Stimulated activated CD4-positive, alpha-beta T cell treated with anti-CD3 and anti-CD28 coated beads, TNF-alpha, amount 100 ng/mL, for 24 hours (primary cell): ENCODE measurements around the gene SLC6A1.

Source experiments
- DNase-seq, 3 experiments: peaks; one replicate each; pipeline ENCODE4 v3.0.0-alpha.2; 2020; ENCODE audit warnings: low read depth in 3 of 3

Gene SLC6A1

GRCh38 chr3:11019116-11019819 lies 26.7 kb downstream of the SLC6A1 start:
- no peak for DNase-seq

- DNase-seq: no peak
These were observed 28.2 kb downstream of the SLC6A1 start for GRCh38 chr3:11020764-11021163.

GRCh38 chr3:11021611-11022011 lies 29.1 kb downstream of the SLC6A1 start:
- no peak for DNase-seq

- no peak for DNase-seq
These were observed 29.6 kb downstream of the SLC6A1 start for GRCh38 chr3:11022115-11022514.

GRCh38 chr3:11024181-11024580 lies 31.6 kb downstream of the SLC6A1 start:
- no peak for DNase-seq

- DNase-seq: no peak
These were observed 37.4 kb downstream of the SLC6A1 start for GRCh38 chr3:11029948-11030347.

GRCh38 chr3:11033871-11034270 lies 41.3 kb downstream of the SLC6A1 start:
- no peak for DNase-seq

GRCh38 chr3:11034309-11034985 lies 41.9 kb downstream of the SLC6A1 start:
- no peak for DNase-seq

GRCh38 chr3:11035757-11036505 lies 43.4 kb downstream of the SLC6A1 start:
- no peak for DNase-seq

- no peak for DNase-seq
These were observed 44.8 kb downstream of the SLC6A1 start for GRCh38 chr3:11037241-11037873.

- no peak for DNase-seq
These were observed 45.4 kb downstream of the SLC6A1 start for GRCh38 chr3:11037976-11038375.

GRCh38 chr3:11045536-11045935 lies 53.0 kb downstream of the SLC6A1 start:
- DNase-seq: no peak

GRCh38 chr3:11047500-11047899 lies 55.0 kb downstream of the SLC6A1 start:
- no peak for DNase-seq

GRCh38 chr3:11050666-11051323 lies 58.2 kb downstream of the SLC6A1 start:
- DNase-seq: no peak

- no peak for DNase-seq
These were observed 61.5 kb downstream of the SLC6A1 start for GRCh38 chr3:11053926-11054503.

- no peak for DNase-seq
These were observed 62.3 kb downstream of the SLC6A1 start for GRCh38 chr3:11054739-11055438.

- DNase-seq: no peak
These were observed 62.9 kb downstream of the SLC6A1 start for GRCh38 chr3:11055496-11055895.

- DNase-seq: no peak
These were observed 64.0 kb downstream of the SLC6A1 start for GRCh38 chr3:11056531-11057050.

- DNase-seq: no peak
These were observed 65.1 kb downstream of the SLC6A1 start for GRCh38 chr3:11057655-11058054.

- peak; percentile 1 to 35 (median 7) for DNase-seq
These were observed 66.7 kb downstream of the SLC6A1 start for GRCh38 chr3:11059090-11059798.
